Thyroid gland (tissue), 4 donors: ENCODE data around the gene CEP19.

Experiments used
- POLR2A ChIP-seq, 2 donors: fragments of 450-650 bp; IDR thresholded peaks; one replicate each; pipeline ENCODE4 v1.6.1; 2017; ENCODE audit warnings: antibody characterized with exemption in 2 of 2, mild to moderate bottlenecking in 2 of 2, moderate library complexity in 1 of 2
- TF ChIP-seq, protein P1 (sequence below), 6 experiments: fragments of 200-600 bp in 3 of 6; fragments of 450-650 bp in 3 of 6; sonication (generic) in 3 of 6; IDR thresholded peaks; one replicate each; pipeline ENCODE4 v1.5.1; 2016 to 2019; ENCODE audit warnings: antibody characterized with exemption in 6 of 6, mild to moderate bottlenecking in 2 of 6, inconsistent platforms in 1 of 6, moderate library complexity in 1 of 6

DNA sequence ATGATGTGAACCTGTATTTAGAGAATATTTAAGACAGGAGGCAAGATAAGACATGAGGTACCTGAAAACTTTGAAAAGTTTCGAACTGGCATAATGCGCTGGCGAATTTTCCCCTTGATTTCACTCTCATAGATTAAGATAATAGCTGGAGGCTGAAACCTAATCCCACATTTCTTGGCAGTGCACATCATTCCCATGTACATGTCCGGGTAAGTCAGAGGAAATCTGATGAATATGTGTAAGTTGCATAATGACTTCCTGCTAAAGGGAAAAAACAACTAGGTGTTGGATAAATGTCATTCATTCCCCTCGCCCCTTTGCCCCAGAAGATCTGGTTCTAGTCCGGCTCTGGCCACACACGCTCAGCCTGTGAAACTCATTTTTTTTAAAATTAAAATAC, 3.6 kb downstream of the CEP19 start:
- TF ChIP-seq, protein P1, sequence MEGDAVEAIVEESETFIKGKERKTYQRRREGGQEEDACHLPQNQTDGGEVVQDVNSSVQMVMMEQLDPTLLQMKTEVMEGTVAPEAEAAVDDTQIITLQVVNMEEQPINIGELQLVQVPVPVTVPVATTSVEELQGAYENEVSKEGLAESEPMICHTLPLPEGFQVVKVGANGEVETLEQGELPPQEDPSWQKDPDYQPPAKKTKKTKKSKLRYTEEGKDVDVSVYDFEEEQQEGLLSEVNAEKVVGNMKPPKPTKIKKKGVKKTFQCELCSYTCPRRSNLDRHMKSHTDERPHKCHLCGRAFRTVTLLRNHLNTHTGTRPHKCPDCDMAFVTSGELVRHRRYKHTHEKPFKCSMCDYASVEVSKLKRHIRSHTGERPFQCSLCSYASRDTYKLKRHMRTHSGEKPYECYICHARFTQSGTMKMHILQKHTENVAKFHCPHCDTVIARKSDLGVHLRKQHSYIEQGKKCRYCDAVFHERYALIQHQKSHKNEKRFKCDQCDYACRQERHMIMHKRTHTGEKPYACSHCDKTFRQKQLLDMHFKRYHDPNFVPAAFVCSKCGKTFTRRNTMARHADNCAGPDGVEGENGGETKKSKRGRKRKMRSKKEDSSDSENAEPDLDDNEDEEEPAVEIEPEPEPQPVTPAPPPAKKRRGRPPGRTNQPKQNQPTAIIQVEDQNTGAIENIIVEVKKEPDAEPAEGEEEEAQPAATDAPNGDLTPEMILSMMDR (IDR thresholded peaks at IDR 0.05): no peak
- TF ChIP-seq POLR2A (IDR thresholded peaks at IDR 0.05): no peak
